HG03520 (cell line): ENCODE measurements around the gene CLCN4.

Source experiments
- ATAC-seq: cut with Tn5 transposase; IDR thresholded peaks from one replicate; pipeline ENCODE4 v1.9.1; 2021; ENCODE audit warnings: mild to moderate bottlenecking, moderate library complexity; ENCODE audit not compliant: unreplicated experiment

Gene CLCN4

DNA sequence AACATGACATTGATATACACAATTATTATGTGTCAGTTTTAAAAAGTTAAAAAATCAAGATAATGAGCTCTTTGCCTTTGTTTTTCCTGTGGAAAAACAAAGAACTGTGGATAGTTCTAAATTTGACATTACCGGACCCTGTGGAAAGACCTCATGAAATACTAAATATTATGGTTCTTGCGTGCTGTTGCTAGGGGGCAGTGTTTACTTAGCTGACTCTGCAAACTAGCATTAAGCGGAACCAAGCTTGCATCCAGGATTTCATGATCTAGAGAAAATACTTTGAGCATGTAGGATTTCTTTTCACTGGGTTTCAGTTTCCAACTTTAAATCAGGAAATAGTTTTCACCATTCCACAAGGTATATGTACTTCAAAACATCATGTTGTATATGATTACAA, 33.6 kb downstream of the CLCN4 start:
- ATAC-seq, result peak; percentile 66

GRCh38 chrX:10193587-10193986, 36.8 kb downstream of the CLCN4 start:
- ATAC-seq, result no peak

GRCh38 chrX:10195425-10195824, 38.6 kb downstream of the CLCN4 start:
- no peak for ATAC-seq

DNA sequence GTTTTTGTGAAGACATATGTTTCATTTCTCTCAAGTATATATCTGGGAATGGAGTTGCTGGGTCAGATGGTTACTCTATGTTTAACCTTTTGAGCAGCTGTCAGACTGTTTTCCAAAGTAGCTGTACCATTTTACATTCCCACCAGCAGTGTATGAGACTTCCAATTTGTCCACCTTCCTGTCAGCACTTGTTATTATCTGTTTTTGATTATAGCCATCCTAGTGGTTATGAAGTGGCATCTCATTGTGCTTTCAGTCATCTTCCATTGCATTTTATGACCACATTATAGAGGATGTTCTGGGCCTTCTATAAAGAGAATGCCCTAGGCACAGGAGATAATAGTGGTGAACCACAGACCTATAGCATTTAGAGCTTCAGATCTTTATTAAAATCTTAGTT, 39.2 kb downstream of the CLCN4 start:
- no peak for ATAC-seq

DNA sequence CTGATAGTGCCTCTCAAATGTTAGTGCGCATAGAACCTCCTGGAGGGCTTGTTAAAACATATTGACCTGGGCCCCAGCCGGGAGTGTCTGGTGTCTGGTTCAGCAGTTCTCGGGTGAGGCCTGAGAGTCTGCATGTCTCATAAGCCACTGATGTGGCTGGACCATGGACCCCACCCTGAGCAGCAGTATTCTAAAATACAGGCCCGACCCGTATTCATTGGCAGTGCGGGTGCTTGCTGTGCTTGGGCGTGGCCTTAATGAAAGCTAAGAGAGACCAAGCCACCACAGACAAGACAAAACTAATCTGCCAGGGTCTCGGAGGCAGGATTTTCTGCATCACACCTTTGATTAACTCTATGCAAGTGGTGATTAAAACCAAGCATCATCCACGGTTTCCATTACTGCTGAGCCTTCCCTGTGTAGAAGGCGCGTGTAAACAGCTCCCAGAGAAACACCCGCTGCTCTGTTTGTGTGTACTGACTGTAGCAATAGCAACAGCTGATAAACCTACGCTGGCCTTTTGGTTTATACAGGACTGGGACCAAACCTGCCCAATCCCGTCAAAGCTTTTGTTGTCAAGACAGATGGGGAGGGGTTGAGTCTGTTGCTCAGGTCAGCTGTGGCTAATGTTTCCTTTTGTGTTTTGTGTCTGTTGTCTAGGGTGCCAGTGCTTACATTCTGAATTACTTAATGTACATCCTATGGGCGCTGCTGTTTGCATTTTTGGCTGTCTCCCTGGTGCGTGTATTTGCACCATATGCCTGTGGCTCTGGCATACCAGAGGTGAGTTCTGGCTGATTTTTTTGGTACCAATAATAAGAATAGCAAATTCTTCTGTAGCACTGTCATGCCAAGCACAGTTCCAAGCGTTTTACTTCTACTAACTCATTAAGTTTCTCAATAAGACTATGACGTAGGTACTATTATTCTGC, 40.8 kb downstream of the CLCN4 start:
- no peak for ATAC-seq

DNA sequence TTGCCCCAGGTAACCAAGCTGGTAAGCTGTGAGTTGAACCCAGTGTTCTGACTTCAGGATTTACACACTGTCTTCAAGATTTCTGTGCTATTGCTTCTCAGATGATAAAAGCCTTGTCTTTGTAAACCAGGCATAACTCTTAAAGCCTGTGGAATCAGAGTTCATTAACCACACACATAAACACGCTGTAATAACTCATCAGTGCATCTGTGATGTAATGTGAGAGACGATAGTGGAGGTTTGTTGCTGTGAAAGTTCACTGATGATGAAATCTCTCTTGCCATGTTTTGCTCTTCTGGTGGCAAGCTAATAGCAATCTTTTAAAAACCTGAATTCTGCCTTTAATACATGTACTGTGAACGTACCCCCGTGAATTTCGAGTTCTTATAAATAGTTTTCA, 41.5 kb downstream of the CLCN4 start:
- ATAC-seq, result no peak

- ATAC-seq, result peak; percentile 81
These were observed 42.4 kb downstream of the CLCN4 start for GRCh38 chrX:10199212-10199611.

DNA sequence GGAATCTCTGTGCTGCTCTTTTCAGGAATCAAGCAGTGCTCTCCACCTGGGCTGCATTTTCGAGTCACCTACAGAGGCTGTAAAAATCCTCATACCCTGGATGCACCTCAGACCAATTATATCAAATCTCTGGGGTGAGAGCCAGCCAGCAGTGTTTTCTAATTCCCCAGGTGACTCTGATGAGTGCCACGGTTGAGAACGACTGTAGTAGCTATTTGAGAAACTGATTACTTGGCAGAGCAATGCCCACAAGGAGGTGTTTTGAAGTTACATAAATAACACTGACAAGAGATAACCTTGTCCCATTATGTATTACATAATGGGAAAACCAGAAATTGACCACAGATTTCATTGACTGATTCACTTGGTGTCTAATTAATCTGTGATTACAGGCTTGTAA, 46.8 kb downstream of the CLCN4 start:
- no peak for ATAC-seq

GRCh38 chrX:10206317-10206716, 49.5 kb downstream of the CLCN4 start:
- ATAC-seq, result no peak

GRCh38 chrX:10208281-10208856, 51.6 kb downstream of the CLCN4 start:
- ATAC-seq, result no peak

DNA sequence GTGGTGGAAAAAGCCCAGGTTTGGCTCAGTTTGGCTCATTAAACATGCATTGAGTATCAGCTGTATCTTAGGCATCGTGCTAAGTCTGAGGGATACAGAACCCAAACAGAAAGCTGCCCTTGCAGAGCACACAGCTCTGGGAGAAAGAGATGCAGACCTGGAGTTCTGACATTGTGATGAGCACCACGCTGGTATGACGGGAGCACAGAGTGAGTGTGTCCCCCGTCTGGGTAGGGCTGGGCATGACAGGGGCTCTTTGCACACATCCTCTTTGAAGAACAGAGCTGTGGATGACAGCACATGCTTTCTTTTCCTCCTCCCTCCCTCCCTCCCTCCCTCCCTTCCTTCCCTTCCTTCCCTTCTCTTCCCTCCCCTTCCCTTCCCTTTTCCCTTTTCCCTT, 52.2 kb downstream of the CLCN4 start:
- ATAC-seq, result no peak

- no peak for ATAC-seq
These were observed 55.6 kb downstream of the CLCN4 start for GRCh38 chrX:10212395-10212794.

GRCh38 chrX:10213716-10214115, 56.9 kb downstream of the CLCN4 start:
- no peak for ATAC-seq

- ATAC-seq, result no peak
These were observed 59.4 kb downstream of the CLCN4 start for GRCh38 chrX:10216208-10216607.

- no peak for ATAC-seq
These were observed 60.4 kb downstream of the CLCN4 start for GRCh38 chrX:10217198-10217597.

- no peak for ATAC-seq
These were observed 64.9 kb downstream of the CLCN4 start for GRCh38 chrX:10221651-10222050.

DNA sequence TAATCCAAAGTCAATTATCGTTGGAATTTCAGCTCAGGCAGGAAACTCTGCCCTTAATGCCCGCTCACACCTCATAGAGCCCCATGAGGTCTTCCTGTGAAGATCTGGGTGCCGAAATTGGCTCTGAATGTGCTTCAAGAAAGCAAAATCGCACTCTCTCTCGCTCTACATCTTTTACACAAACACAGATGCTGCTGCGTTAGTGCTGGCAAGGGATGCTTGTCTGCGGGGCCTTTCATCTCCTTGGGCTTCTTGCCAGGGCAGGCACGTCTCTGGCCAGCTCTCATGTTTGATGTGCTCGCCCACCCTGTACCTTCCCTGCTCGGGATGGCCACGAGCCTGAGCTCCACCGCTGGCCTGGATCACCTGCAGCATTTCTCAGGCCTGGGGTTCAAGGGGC, 66.5 kb downstream of the CLCN4 start:
- ATAC-seq, result no peak

DNA sequence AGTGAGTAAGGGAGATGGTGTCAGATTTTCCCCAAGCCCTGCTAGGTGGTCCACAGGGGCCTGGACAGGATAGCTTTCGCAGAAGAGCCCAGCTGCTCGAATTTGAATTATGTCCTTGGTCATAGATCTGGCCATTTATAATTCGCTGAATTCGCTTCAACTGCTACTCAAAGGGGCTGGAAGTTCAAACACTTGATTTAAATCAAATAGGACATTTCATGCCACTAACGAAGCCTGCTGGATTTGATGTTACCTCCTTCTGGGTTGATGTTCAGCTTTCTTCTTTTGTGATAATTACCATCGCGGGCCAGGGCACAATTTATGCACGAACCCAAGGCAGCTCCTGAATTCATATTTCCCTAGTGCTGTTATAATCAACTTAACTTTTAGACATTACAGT, 67.0 kb downstream of the CLCN4 start:
- ATAC-seq, result no peak

- no peak for ATAC-seq
These were observed 73.4 kb downstream of the CLCN4 start for GRCh38 chrX:10230222-10230621.

DNA sequence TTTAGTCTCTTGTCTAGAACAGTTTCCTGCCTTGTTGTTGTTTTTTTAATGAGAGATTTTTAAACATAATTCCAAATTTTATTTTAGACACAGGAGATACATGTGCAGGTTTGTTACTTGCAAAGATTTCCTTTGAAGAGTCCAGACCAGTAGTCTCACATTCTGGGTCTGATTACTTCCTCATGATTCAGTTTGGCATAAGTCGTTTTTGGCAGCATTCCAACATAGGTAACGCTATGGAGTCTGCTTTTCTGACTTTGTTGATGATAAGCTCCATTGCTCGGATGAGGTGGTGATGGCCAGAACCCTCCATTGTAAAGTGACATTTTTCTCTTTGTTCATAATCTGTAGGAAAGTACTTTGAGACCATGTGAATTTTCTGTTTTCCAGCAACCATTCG, 74.7 kb downstream of the CLCN4 start:
- ATAC-seq, result no peak

- no peak for ATAC-seq
These were observed 76.4 kb downstream of the CLCN4 start for GRCh38 chrX:10233173-10233572.

- no peak for ATAC-seq
These were observed 76.9 kb downstream of the CLCN4 start for GRCh38 chrX:10233696-10234095.

GRCh38 chrX:10235851-10236250, 79.1 kb downstream of the CLCN4 start:
- no peak for ATAC-seq
